ENCODE data around the gene F8.

Gene F8

GRCh38 chrX:155022585-155022984, at the start of gene F8:
F8 (minus strand) TSS chrX:155022723; CDS start chrX:155022552, 171 bp downstream.
- no peak for DNase-seq (ENCODE audit: low read depth in 2 of 2)

GRCh38 chrX:155071694-155072280, 49.3 kb upstream of the F8 start:
- no peak for DNase-seq (ENCODE audit: low read depth in 2 of 2)

- peak; percentile 45 to 46 for DNase-seq (ENCODE audit: low read depth in 2 of 2)
These were observed 48.6 kb upstream of the F8 start, which contains the start of the genes BRCC3, CMC4 and MTCP1 for GRCh38 chrX:155070975-155071693. BRCC3 (plus strand) TSS chrX:155071508; CDS start chrX:155071528, 20 bp downstream. CMC4 (minus strand) TSS chrX:155071136; CDS start chrX:155064023, 7,113 bp downstream. MTCP1 (minus strand) TSS chrX:155071136; CDS start chrX:155066010, 5,126 bp downstream.

- no peak for DNase-seq (ENCODE audit: low read depth in 2 of 2)
These were observed 48.1 kb upstream of the F8 start for GRCh38 chrX:155070663-155070974.

GRCh38 chrX:155070038-155070437, 47.5 kb upstream of the F8 start:
- no peak for DNase-seq (ENCODE audit: low read depth in 2 of 2)

GRCh38 chrX:155069414-155069813, 46.9 kb upstream of the F8 start:
- no peak for DNase-seq (ENCODE audit: low read depth in 2 of 2)

GRCh38 chrX:155068165-155068564, 45.6 kb upstream of the F8 start:
- DNase-seq (ENCODE audit: low read depth in 2 of 2), result no peak

GRCh38 chrX:155065035-155065734, 42.7 kb upstream of the F8 start:
- no peak for DNase-seq (ENCODE audit: low read depth in 2 of 2)

- DNase-seq (ENCODE audit: low read depth in 2 of 2), result no peak
These were observed 39.2 kb upstream of the F8 start for GRCh38 chrX:155061760-155062159.

- DNase-seq (ENCODE audit: low read depth in 2 of 2), result peak in 1 of 2 experiments; percentile 33
These were observed 34.6 kb upstream of the F8 start for GRCh38 chrX:155056877-155057792.

- DNase-seq (ENCODE audit: low read depth in 2 of 2), result no peak
These were observed 33.9 kb upstream of the F8 start for GRCh38 chrX:155056471-155056870.

- DNase-seq (ENCODE audit: low read depth in 2 of 2), result no peak
These were observed 33.0 kb upstream of the F8 start for GRCh38 chrX:155055494-155055893.

GRCh38 chrX:155054255-155054654, 31.7 kb upstream of the F8 start:
- DNase-seq (ENCODE audit: low read depth in 2 of 2), result no peak

- DNase-seq (ENCODE audit: low read depth in 2 of 2), result no peak
These were observed 31.1 kb upstream of the F8 start for GRCh38 chrX:155053656-155054055.

- no peak for DNase-seq (ENCODE audit: low read depth in 2 of 2)
These were observed 30.4 kb upstream of the F8 start for GRCh38 chrX:155052738-155053498.

- DNase-seq (ENCODE audit: low read depth in 2 of 2), result no peak
These were observed 26.6 kb upstream of the F8 start for GRCh38 chrX:155048977-155049619.

- DNase-seq (ENCODE audit: low read depth in 2 of 2), result no peak
These were observed 24.4 kb upstream of the F8 start for GRCh38 chrX:155046811-155047528.

- DNase-seq (ENCODE audit: low read depth in 2 of 2), result no peak
These were observed 23.7 kb upstream of the F8 start for GRCh38 chrX:155046129-155046810.

GRCh38 chrX:155035688-155036087, 13.2 kb upstream of the F8 start:
- no peak for DNase-seq (ENCODE audit: low read depth in 2 of 2)
